Thyroid gland (tissue), 4 donors: ENCODE data around the gene STARD3NL. TPM values are rescaled to one million over a fixed set of nuclear protein-coding genes. Genes with fewer than 3 reads are reported as not detected.
"Not testable (repeated sequence)": the region's sequence is repeated elsewhere in the genome, so short reads cannot be mapped to it uniquely, and the experiment has no call there.

Source experiments
- DNase-seq, 2 donors: peaks; one replicate each; pipeline ENCODE4 v3.0.0-alpha.2; 2019
- H3K27ac ChIP-seq, 3 donors: fragments of 200-600 bp; sonication (generic); 1 replicate in 2 of 3; 2 replicates in 1 of 3; pipeline ENCODE4 v1.5.1; 2016 to 2019; ENCODE audit warnings: mild to moderate bottlenecking in 1 of 3, moderate library complexity in 1 of 3
- H3K27me3 ChIP-seq: fragments of 200-600 bp; sonication (generic); one replicate; pipeline ENCODE4 v1.5.1; 2019
- H3K36me3 ChIP-seq, 2 donors: fragments of 200-600 bp; sonication (generic); one replicate each; pipeline ENCODE4 v1.5.1; 2016 to 2019
- H3K4me1 ChIP-seq, 2 donors: fragments of 200-600 bp; sonication (generic); one replicate each; pipeline ENCODE4 v1.5.1; 2017 to 2019
- H3K4me3 ChIP-seq, 3 donors: fragments of 200-600 bp; sonication (generic); replicated peaks in 1 of 3; 1 replicate in 2 of 3; 2 replicates in 1 of 3; pipeline ENCODE4 v1.5.1; 2016; ENCODE audit warnings: mild to moderate bottlenecking in 1 of 3
- H3K9me3 ChIP-seq: fragments of 200-600 bp; sonication (generic); one replicate; pipeline ENCODE4 v1.5.1; 2017
- CTCF ChIP-seq, 6 experiments: fragments of 200-600 bp in 3 of 6; fragments of 450-650 bp in 3 of 6; sonication (generic) in 3 of 6; IDR thresholded peaks; one replicate each; pipeline ENCODE4 v1.5.1; 2016 to 2019; ENCODE audit warnings: antibody characterized with exemption in 6 of 6, mild to moderate bottlenecking in 2 of 6, inconsistent platforms in 1 of 6, moderate library complexity in 1 of 6
- POLR2A ChIP-seq, 2 donors: fragments of 450-650 bp; IDR thresholded peaks; one replicate each; pipeline ENCODE4 v1.6.1; 2017; ENCODE audit warnings: antibody characterized with exemption in 2 of 2, mild to moderate bottlenecking in 2 of 2, moderate library complexity in 1 of 2
- WGBS, 2 donors: methylation state at CpG; one replicate each; pipeline ENCODE4 v1.1.5; 2017; 5-methylcytosine and 5-hydroxymethylcytosine counted together
- intact Hi-C: fragments of 100-400 bp; cut with DNase I; formaldehyde crosslinking; loops from one replicate; pipeline ENCODE4 v1.15.1; 2023
- total RNA-seq, 4 donors: library from RNA; depleted of rRNA; stranded (reverse); fragments of >200 nt; gene quantifications; one replicate each; pipeline ENCODE4 v1.2.3, GENCODE V29; 2016

Gene STARD3NL
- total RNA-seq, 4 donors from 2014 or later = 53.1 to 77.4 (median 62.0) TPM

GRCh38 chr7:38248069-38248567 lies 70.1 kb downstream of the STARD3NL start:
- no peak for TF ChIP-seq CTCF (IDR thresholded peaks at IDR 0.05)
- TF ChIP-seq POLR2A (IDR thresholded peaks at IDR 0.05) = no peak
- Histone ChIP-seq H3K36me3 (no peaks in the 10 kb centered on the region), H3K4me1 (no peaks in the 10 kb centered on the region), H3K27ac (no peak overlapping the region), H3K9me3 (no peaks in the 10 kb centered on the region), H3K4me3 (no peak overlapping the region), H3K27me3 (no peaks in the 10 kb centered on the region)
- 81 to 90% methylated on average over 5 of the region's 5 CpGs for WGBS, 2 donors
- DNase-seq = no peak
- intact Hi-C loops = no loop called here

- intact Hi-C loops, H3K36me3 ChIP-seq, H3K4me3 ChIP-seq, H3K27ac ChIP-seq, DNase-seq, H3K4me1 ChIP-seq, H3K27me3 ChIP-seq, H3K9me3 ChIP-seq: not testable (repeated sequence)
- 78 to 83% methylated on average over 3 of the region's 3 CpGs for WGBS, 2 donors
Observed at GRCh38 chr7:38249849-38250248, 71.8 kb downstream of the STARD3NL start.

- no peak overlapping the region for H3K4me3 ChIP-seq
- no peaks in the 10 kb centered on the region for H3K4me1 ChIP-seq
- no peak overlapping the region for H3K27ac ChIP-seq
- H3K36me3 ChIP-seq = no peaks in the 10 kb centered on the region
- DNase-seq = no peak
- 89 to 90% methylated on average over 2 of the region's 2 CpGs for WGBS, 2 donors
- intact Hi-C loops = no loop called here
- no peak for TF ChIP-seq POLR2A (IDR thresholded peaks at IDR 0.05)
- no peak for TF ChIP-seq CTCF (IDR thresholded peaks at IDR 0.05)
- no peaks in the 10 kb centered on the region for H3K27me3 ChIP-seq
- no peaks in the 10 kb centered on the region for H3K9me3 ChIP-seq
Observed at GRCh38 chr7:38257350-38257677, 79.3 kb downstream of the STARD3NL start.

- H3K27me3 ChIP-seq, intact Hi-C loops, DNase-seq, H3K4me1 ChIP-seq, H3K36me3 ChIP-seq, H3K4me3 ChIP-seq, H3K9me3 ChIP-seq, H3K27ac ChIP-seq: not testable (repeated sequence)
- 96 to 98% methylated on average over 5 to 8 of the region's 8 CpGs for WGBS, 2 donors
Observed at GRCh38 chr7:38259157-38259556, 81.1 kb downstream of the STARD3NL start.

- 92% methylated on average over 12 of the region's 12 CpGs for WGBS, 2 donors
- H3K4me3 ChIP-seq, H3K4me1 ChIP-seq, H3K27ac ChIP-seq, intact Hi-C loops, H3K36me3 ChIP-seq, H3K27me3 ChIP-seq, DNase-seq, H3K9me3 ChIP-seq: not testable (repeated sequence)
Observed at GRCh38 chr7:38261601-38262000, 83.6 kb downstream of the STARD3NL start.

GRCh38 chr7:38262026-38262425 lies 84.0 kb downstream of the STARD3NL start:
- H3K4me3 ChIP-seq, H3K4me1 ChIP-seq, H3K36me3 ChIP-seq, intact Hi-C loops, H3K9me3 ChIP-seq, DNase-seq, H3K27me3 ChIP-seq, H3K27ac ChIP-seq: not testable (repeated sequence)
- 81 to 82% methylated on average over 2 of the region's 2 CpGs for WGBS, 2 donors

GRCh38 chr7:38262545-38262944 lies 84.5 kb downstream of the STARD3NL start:
- DNase-seq = no peak
- no peak overlapping the region for H3K27ac ChIP-seq
- H3K9me3 ChIP-seq = no peaks in the 10 kb centered on the region
- H3K4me3 ChIP-seq = no peak overlapping the region
- 83 to 86% methylated on average over 5 of the region's 5 CpGs for WGBS, 2 donors
- no peaks in the 10 kb centered on the region for H3K36me3 ChIP-seq
- intact Hi-C loops = no loop called here
- TF ChIP-seq POLR2A (IDR thresholded peaks at IDR 0.05) (no peak), CTCF (IDR thresholded peaks at IDR 0.05) (no peak)
- no peaks in the 10 kb centered on the region for H3K4me1 ChIP-seq
- H3K27me3 ChIP-seq = no peaks in the 10 kb centered on the region

GRCh38 chr7:38263274-38263673 lies 85.2 kb downstream of the STARD3NL start:
- not testable (repeated sequence) for DNase-seq, H3K36me3 ChIP-seq

GRCh38 chr7:38264602-38265001 lies 86.6 kb downstream of the STARD3NL start:
- H3K9me3 ChIP-seq, H3K4me3 ChIP-seq, H3K27me3 ChIP-seq, intact Hi-C loops, DNase-seq, H3K36me3 ChIP-seq, H3K4me1 ChIP-seq, H3K27ac ChIP-seq: not testable (repeated sequence)
- WGBS, 2 donors = 48% methylated on average over 1 of the region's 1 CpG

More at GRCh38 chr7:38263274-38263673, 85.2 kb downstream of the STARD3NL start:
- H3K27me3 ChIP-seq, H3K27ac ChIP-seq, intact Hi-C loops, H3K4me3 ChIP-seq, H3K9me3 ChIP-seq, H3K4me1 ChIP-seq: not testable (repeated sequence)
- WGBS, 2 donors = 63 to 67% methylated on average over 1 of the region's 1 CpG

- intact Hi-C loops, H3K9me3 ChIP-seq, DNase-seq, H3K27ac ChIP-seq, H3K4me3 ChIP-seq, H3K4me1 ChIP-seq, H3K27me3 ChIP-seq, H3K36me3 ChIP-seq: not testable (repeated sequence)
- WGBS, 2 donors = 79 to 81% methylated on average over 3 of the region's 3 CpGs
Observed at GRCh38 chr7:38265958-38266357, 87.9 kb downstream of the STARD3NL start.
